ENCODE measurements around the gene ASMT. TPM values are rescaled to one million over a fixed set of nuclear protein-coding genes. Genes with fewer than 3 reads are reported as not detected.

Gene ASMT
- polyA plus RNA-seq, 2 donors: 0.06 to 0.26 TPM

GRCh38 chrX:1597345-1598020 lies 17.4 kb upstream of the ASMT start:
- H3K36me3 ChIP-seq (ENCODE audit: control insufficient read depth in 2 of 2, insufficient read depth in 2 of 2, low read length in 1 of 2): peaks cover 43 to 81% of the 10 kb centered on the region in 2 donors
- H3K4me1 ChIP-seq (ENCODE audit: control insufficient read depth in 2 of 2, insufficient read depth in 2 of 2, low read length in 1 of 2): peaks cover 7 to 21% of the 10 kb centered on the region in 2 donors
- peaks cover 0 to 16% of the 10 kb centered on the region in 2 donors for H3K9me3 ChIP-seq (ENCODE audit: control insufficient read depth in 2 of 2, insufficient read depth in 1 of 2, low read depth in 1 of 2, low read length in 1 of 2)
- no peak overlapping the region for H3K4me3 ChIP-seq (ENCODE audit: low read depth in 1 of 2, low read length in 2 of 2)
- no peak overlapping the region for H3K27ac ChIP-seq (ENCODE audit: low read depth in 2 of 2, low read length in 1 of 2)
- WGBS, 2 donors: 91 to 93% methylated on average over 25 of the region's 25 CpGs
- no peaks in the 10 kb centered on the region for H3K27me3 ChIP-seq (ENCODE audit: control insufficient read depth in 1 of 2, insufficient read depth in 2 of 2, low read length in 2 of 2)

- peaks cover 3 to 16% of the 10 kb centered on the region in 2 donors for H3K4me1 ChIP-seq (ENCODE audit: control insufficient read depth in 2 of 2, insufficient read depth in 2 of 2, low read length in 1 of 2)
- 85 to 90% methylated on average over 46 to 50 of the region's 50 CpGs for WGBS, 2 donors
- peaks cover 43 to 81% of the 10 kb centered on the region in 2 donors for H3K36me3 ChIP-seq (ENCODE audit: control insufficient read depth in 2 of 2, insufficient read depth in 2 of 2, low read length in 1 of 2)
- no peak overlapping the region for H3K27ac ChIP-seq (ENCODE audit: low read depth in 2 of 2, low read length in 1 of 2)
- H3K4me3 ChIP-seq (ENCODE audit: low read depth in 1 of 2, low read length in 2 of 2): no peak overlapping the region
- no peaks in the 10 kb centered on the region for H3K27me3 ChIP-seq (ENCODE audit: control insufficient read depth in 1 of 2, insufficient read depth in 2 of 2, low read length in 2 of 2)
- peaks cover 0 to 18% of the 10 kb centered on the region in 2 donors for H3K9me3 ChIP-seq (ENCODE audit: control insufficient read depth in 2 of 2, insufficient read depth in 1 of 2, low read depth in 1 of 2, low read length in 1 of 2)
These were observed 16.6 kb upstream of the ASMT start for GRCh38 chrX:1598021-1598875.

DNA sequence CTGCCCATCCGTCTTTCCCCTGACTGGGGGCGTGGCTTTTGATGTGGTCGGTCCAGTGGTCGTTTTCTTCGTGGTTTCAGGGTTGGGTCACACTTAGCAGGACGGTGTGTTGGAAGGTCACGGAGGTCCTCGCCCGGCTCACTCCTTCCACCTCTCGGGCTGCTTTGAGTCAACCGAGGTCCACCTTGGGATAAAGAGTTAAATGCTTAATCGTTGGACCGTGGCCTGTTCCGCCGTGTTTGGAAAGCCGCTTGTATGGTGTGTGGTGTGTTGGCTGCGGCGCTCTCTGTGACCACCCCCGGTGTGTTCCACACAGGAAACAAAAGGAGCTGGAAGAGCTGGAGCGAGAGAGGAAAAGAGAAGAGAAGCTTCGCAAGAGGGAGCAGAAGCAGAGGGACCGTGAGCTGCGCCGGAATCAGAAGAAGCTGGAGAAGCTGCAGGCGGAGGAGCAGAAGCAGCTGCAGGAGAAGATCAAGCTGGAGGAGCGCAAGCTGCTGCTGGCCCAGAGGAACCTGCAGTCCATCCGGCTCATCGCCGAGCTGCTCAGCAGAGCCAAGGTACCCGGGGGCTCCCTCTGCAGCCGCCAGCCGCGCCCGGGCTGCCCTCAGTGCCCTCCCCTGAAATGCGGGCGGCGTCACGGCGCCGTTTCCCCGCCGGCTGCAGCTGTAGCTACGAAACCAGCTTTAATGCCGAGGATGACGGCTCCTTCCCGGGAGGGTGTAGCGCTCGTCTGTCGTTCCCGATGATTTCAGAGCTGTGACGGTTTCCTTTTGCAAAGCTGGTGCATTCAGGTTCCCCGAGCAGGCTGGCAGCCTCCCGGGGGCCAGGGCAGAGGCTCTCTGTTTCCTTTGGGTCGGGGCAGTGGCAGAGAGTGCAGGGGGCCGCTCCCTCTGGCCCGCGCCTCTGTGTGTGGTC lies 15.7 kb upstream of the ASMT start:
- peaks cover 0 to 8% of the 10 kb centered on the region in 2 donors for H3K4me1 ChIP-seq (ENCODE audit: control insufficient read depth in 2 of 2, insufficient read depth in 2 of 2, low read length in 1 of 2)
- H3K4me3 ChIP-seq (ENCODE audit: low read depth in 1 of 2, low read length in 2 of 2): no peak overlapping the region
- H3K27ac ChIP-seq (ENCODE audit: low read depth in 2 of 2, low read length in 1 of 2): no peak overlapping the region
- no peaks in the 10 kb centered on the region for H3K27me3 ChIP-seq (ENCODE audit: control insufficient read depth in 1 of 2, insufficient read depth in 2 of 2, low read length in 2 of 2)
- peaks cover 0 to 18% of the 10 kb centered on the region in 2 donors for H3K9me3 ChIP-seq (ENCODE audit: control insufficient read depth in 2 of 2, insufficient read depth in 1 of 2, low read depth in 1 of 2, low read length in 1 of 2)
- WGBS, 2 donors: 91 to 92% methylated on average over 57 of the region's 57 CpGs
- H3K36me3 ChIP-seq (ENCODE audit: control insufficient read depth in 2 of 2, insufficient read depth in 2 of 2, low read length in 1 of 2): peaks cover 39 to 72% of the 10 kb centered on the region in 2 donors

- Histone ChIP-seq H3K36me3 (ENCODE audit: control insufficient read depth in 2 of 2, insufficient read depth in 2 of 2, low read length in 1 of 2) (peaks cover 42 to 67% of the 10 kb centered on the region in 2 donors), H3K27me3 (ENCODE audit: control insufficient read depth in 1 of 2, insufficient read depth in 2 of 2, low read length in 2 of 2) (no peaks in the 10 kb centered on the region), H3K9me3 (ENCODE audit: control insufficient read depth in 2 of 2, insufficient read depth in 1 of 2, low read depth in 1 of 2, low read length in 1 of 2) (peaks cover 0 to 18% of the 10 kb centered on the region in 2 donors), H3K27ac (ENCODE audit: low read depth in 2 of 2, low read length in 1 of 2) (no peak overlapping the region), H3K4me1 (ENCODE audit: control insufficient read depth in 2 of 2, insufficient read depth in 2 of 2, low read length in 1 of 2) (peaks cover 0 to 7% of the 10 kb centered on the region in 2 donors), H3K4me3 (ENCODE audit: low read depth in 1 of 2, low read length in 2 of 2) (no peak overlapping the region)
- WGBS, 2 donors: 96 to 99% methylated on average over 35 to 36 of the region's 36 CpGs
These were observed 15.0 kb upstream of the ASMT start for GRCh38 chrX:1599791-1600405.

- WGBS, 2 donors: 98 to 100% methylated on average over 49 to 52 of the region's 52 CpGs
- peaks cover 37 to 61% of the 10 kb centered on the region in 2 donors for H3K36me3 ChIP-seq (ENCODE audit: control insufficient read depth in 2 of 2, insufficient read depth in 2 of 2, low read length in 1 of 2)
These were observed 14.3 kb upstream of the ASMT start for GRCh38 chrX:1600406-1601050.

DNA sequence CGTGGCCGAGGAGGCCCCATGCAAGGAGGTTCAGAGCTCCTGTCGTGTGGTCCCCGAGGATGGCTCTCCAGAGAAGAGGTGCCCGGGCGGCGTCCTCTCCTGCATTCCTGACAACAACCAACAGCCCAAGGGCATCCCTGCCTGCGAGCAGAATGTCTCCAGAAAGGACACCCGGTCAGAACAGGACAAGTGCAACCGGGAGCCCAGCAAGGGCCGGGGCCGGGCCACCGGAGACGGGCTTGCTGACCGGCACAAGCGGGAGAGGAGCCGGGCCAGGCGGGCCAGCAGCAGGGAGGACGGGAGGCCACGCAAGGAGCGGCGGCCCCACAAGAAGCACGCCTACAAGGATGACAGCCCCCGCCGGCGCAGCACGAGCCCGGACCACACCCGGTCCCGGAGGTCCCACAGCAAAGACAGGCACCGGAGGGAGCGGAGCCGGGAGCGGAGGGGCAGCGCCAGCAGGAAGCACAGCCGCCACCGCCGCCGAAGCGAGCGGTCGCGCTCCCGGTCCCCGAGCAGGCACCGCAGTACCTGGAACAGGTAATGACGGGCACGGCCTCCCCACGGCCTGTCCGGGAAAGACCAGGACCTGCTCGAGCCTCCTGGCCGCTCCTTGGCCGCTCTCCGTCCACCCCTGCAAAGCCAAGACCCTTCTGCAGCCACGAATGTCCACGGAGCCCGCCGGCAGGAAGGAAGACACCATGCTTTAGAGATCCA lies 13.7 kb upstream of the ASMT start:
- Histone ChIP-seq H3K9me3 (ENCODE audit: control insufficient read depth in 2 of 2, insufficient read depth in 1 of 2, low read depth in 1 of 2, low read length in 1 of 2) (peaks cover 0 to 18% of the 10 kb centered on the region in 2 donors), H3K4me1 (ENCODE audit: control insufficient read depth in 2 of 2, insufficient read depth in 2 of 2, low read length in 1 of 2) (peaks cover 0 to 2% of the 10 kb centered on the region in 2 donors), H3K27ac (ENCODE audit: low read depth in 2 of 2, low read length in 1 of 2) (no peak overlapping the region), H3K27me3 (ENCODE audit: control insufficient read depth in 1 of 2, insufficient read depth in 2 of 2, low read length in 2 of 2) (no peaks in the 10 kb centered on the region), H3K36me3 (ENCODE audit: control insufficient read depth in 2 of 2, insufficient read depth in 2 of 2, low read length in 1 of 2) (peaks cover 33 to 56% of the 10 kb centered on the region in 2 donors), H3K4me3 (ENCODE audit: low read depth in 1 of 2, low read length in 2 of 2) (no peak overlapping the region)
- WGBS, 2 donors: 98% methylated on average over 58 of the region's 58 CpGs

More at GRCh38 chrX:1600406-1601050, 14.3 kb upstream of the ASMT start:
- Histone ChIP-seq H3K9me3 (ENCODE audit: control insufficient read depth in 2 of 2, insufficient read depth in 1 of 2, low read depth in 1 of 2, low read length in 1 of 2) (peaks cover 0 to 18% of the 10 kb centered on the region in 2 donors), H3K27me3 (ENCODE audit: control insufficient read depth in 1 of 2, insufficient read depth in 2 of 2, low read length in 2 of 2) (no peaks in the 10 kb centered on the region), H3K4me1 (ENCODE audit: control insufficient read depth in 2 of 2, insufficient read depth in 2 of 2, low read length in 1 of 2) (peaks cover 0 to 4% of the 10 kb centered on the region in 2 donors), H3K27ac (ENCODE audit: low read depth in 2 of 2, low read length in 1 of 2) (no peak overlapping the region), H3K4me3 (ENCODE audit: low read depth in 1 of 2, low read length in 2 of 2) (no peak overlapping the region)

DNA sequence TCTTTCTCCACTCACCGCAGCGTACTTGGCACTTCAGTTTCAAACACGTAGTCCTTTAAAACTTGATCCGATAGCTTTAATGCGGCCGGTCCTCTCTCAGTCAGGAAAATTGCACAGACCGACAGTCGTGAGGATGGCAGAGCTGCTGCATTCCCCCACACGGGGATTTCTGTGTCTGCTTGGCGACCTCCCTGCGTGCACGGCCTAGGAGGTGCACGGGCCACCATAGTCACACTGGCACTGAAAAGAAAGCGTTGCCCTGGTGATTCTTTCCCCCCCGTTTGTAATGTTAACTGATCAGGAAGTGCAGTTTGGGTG lies 13.1 kb upstream of the ASMT start:
- 91 to 94% methylated on average over 15 of the region's 15 CpGs for WGBS, 2 donors
- Histone ChIP-seq H3K4me1 (ENCODE audit: control insufficient read depth in 2 of 2, insufficient read depth in 2 of 2, low read length in 1 of 2) (peaks cover 0 to 2% of the 10 kb centered on the region in 2 donors), H3K4me3 (ENCODE audit: low read depth in 1 of 2, low read length in 2 of 2) (no peak overlapping the region), H3K27ac (ENCODE audit: low read depth in 2 of 2, low read length in 1 of 2) (no peak overlapping the region), H3K9me3 (ENCODE audit: control insufficient read depth in 2 of 2, insufficient read depth in 1 of 2, low read depth in 1 of 2, low read length in 1 of 2) (peaks cover 0 to 18% of the 10 kb centered on the region in 2 donors), H3K36me3 (ENCODE audit: control insufficient read depth in 2 of 2, insufficient read depth in 2 of 2, low read length in 1 of 2) (peaks cover 33 to 55% of the 10 kb centered on the region in 2 donors), H3K27me3 (ENCODE audit: control insufficient read depth in 1 of 2, insufficient read depth in 2 of 2, low read length in 2 of 2) (no peaks in the 10 kb centered on the region)

DNA sequence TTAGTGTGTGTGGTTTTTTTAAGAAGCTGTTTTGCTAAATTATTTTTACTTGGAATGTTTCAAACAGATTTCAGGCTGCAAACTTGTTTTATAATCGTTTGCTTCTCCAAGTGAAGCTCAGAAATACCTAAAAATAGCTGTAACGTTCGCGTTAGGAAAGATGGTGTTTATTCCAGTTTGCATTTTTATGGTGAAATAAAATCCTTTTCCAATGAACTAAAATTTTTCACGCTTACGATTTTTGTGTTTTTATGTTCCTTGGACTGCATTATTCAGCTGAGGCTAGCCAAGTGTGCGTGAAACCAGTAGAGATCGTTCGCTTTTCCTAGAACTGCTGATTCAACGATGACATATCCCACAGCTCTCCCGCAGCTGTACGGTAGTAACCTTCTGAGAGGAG lies 12.6 kb upstream of the ASMT start:
- H3K27me3 ChIP-seq (ENCODE audit: control insufficient read depth in 1 of 2, insufficient read depth in 2 of 2, low read length in 2 of 2): no peaks in the 10 kb centered on the region
- no peak overlapping the region for H3K4me3 ChIP-seq (ENCODE audit: low read depth in 1 of 2, low read length in 2 of 2)
- no peak overlapping the region for H3K27ac ChIP-seq (ENCODE audit: low read depth in 2 of 2, low read length in 1 of 2)
- peaks cover 31 to 49% of the 10 kb centered on the region in 2 donors for H3K36me3 ChIP-seq (ENCODE audit: control insufficient read depth in 2 of 2, insufficient read depth in 2 of 2, low read length in 1 of 2)
- peaks cover 0 to 2% of the 10 kb centered on the region in 2 donors for H3K4me1 ChIP-seq (ENCODE audit: control insufficient read depth in 2 of 2, insufficient read depth in 2 of 2, low read length in 1 of 2)
- H3K9me3 ChIP-seq (ENCODE audit: control insufficient read depth in 2 of 2, insufficient read depth in 1 of 2, low read depth in 1 of 2, low read length in 1 of 2): peaks cover 0 to 18% of the 10 kb centered on the region in 2 donors
- 98% methylated on average over 12 of the region's 12 CpGs for WGBS, 2 donors

All from esophagus (tissue), 2 donors.